Measurements from ENCODE around the gene KANTR.

- TF ChIP-seq EZH2 (IDR thresholded peaks at IDR 0.05; ENCODE audit: low read depth, unreplicated experiment) (no peak), NANOG (IDR thresholded peaks at IDR 0.05; ENCODE audit: borderline replicate concordance) (no peak)
- TF ChIP-seq, protein P1, sequence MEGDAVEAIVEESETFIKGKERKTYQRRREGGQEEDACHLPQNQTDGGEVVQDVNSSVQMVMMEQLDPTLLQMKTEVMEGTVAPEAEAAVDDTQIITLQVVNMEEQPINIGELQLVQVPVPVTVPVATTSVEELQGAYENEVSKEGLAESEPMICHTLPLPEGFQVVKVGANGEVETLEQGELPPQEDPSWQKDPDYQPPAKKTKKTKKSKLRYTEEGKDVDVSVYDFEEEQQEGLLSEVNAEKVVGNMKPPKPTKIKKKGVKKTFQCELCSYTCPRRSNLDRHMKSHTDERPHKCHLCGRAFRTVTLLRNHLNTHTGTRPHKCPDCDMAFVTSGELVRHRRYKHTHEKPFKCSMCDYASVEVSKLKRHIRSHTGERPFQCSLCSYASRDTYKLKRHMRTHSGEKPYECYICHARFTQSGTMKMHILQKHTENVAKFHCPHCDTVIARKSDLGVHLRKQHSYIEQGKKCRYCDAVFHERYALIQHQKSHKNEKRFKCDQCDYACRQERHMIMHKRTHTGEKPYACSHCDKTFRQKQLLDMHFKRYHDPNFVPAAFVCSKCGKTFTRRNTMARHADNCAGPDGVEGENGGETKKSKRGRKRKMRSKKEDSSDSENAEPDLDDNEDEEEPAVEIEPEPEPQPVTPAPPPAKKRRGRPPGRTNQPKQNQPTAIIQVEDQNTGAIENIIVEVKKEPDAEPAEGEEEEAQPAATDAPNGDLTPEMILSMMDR (conservative IDR thresholded peaks at IDR 0.05; ENCODE audit: low read depth in 2 of 2) = no peak
Observed at GRCh38 chrX:53088136-53088974, 5.6 kb upstream of the KANTR start.
